BLaER1 treated with 17β-estradiol and CSF1 and Interleukin-3, amounts not matched to agents 10 nM and 100 nM (cell line): Measurements from ENCODE around the gene SYCE3.
A peak's percentile ranks its signal among the peaks of the same experiment; 100 is the strongest.

Source experiments
- H3K27ac ChIP-seq, 11 experiments: shearing (Covaris generic); formaldehyde crosslinking; 2 replicates each; pipeline ENCODE4 v1.8.1; 2022
- H3K27me3 ChIP-seq, 11 experiments: shearing (Covaris generic); formaldehyde crosslinking; 2 replicates each; pipeline ENCODE4 v1.8.1; 2022
- H3K36me3 ChIP-seq, 11 experiments: shearing (Covaris generic); formaldehyde crosslinking; 2 replicates each; pipeline ENCODE4 v1.8.1; 2022
- H3K4me1 ChIP-seq, 10 experiments: shearing (Covaris generic); formaldehyde crosslinking; 2 replicates each; pipeline ENCODE4 v1.8.1; 2022
- H3K4me2 ChIP-seq, 11 experiments: shearing (Covaris generic); formaldehyde crosslinking; 2 replicates each; pipeline ENCODE4 v1.8.1; 2022
- H3K4me3 ChIP-seq, 10 experiments: shearing (Covaris generic); formaldehyde crosslinking; 2 replicates each; pipeline ENCODE4 v1.8.1; 2022
- H3K9ac ChIP-seq, 11 experiments: shearing (Covaris generic); formaldehyde crosslinking; 2 replicates each; pipeline ENCODE4 v1.8.1; 2022
- H3K9me3 ChIP-seq, 11 experiments: shearing (Covaris generic); formaldehyde crosslinking; replicated peaks in 1 of 11; 2 replicates each; pipeline ENCODE4 v1.8.1; 2022
- H4K20me1 ChIP-seq, 11 experiments: shearing (Covaris generic); formaldehyde crosslinking; 2 replicates each; pipeline ENCODE4 v1.8.1; 2022
- Cebpa-rat ChIP-seq, 11 experiments: shearing (Covaris generic); IDR thresholded peaks; 2 replicates each; pipeline ENCODE4 v1.8.1; 2022

Gene SYCE3

DNA sequence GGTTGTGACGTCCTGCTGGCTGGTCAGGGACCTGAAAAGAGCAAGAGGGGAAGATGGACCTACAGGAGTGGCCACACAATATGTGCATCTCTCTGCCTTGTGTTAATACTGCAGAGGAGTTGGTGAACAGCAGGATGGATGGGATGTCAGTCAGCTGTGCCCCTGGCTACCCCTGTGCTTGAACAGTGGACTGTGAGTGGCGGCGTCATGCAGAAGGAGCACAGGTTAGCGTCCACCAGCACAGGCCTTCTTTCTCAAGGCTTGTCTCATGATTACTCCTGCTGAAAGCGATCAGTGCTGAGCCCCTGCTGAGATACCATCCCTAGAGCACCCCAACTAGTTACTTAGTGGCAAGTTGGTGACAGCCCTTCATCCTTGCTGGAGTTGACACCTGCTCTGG, 23.7 kb upstream of the SYCE3 start:
- peaks cover 0 to 5% (median 0%) of the 10 kb centered on the region in 11 experiments; a peak in 2 of 22 replicates for H3K9me3 ChIP-seq
- no peak overlapping the region for H3K9ac ChIP-seq
- peaks cover 0 to 5% (median 0%) of the 10 kb centered on the region in 11 experiments; a peak in 2 of 22 replicates for H4K20me1 ChIP-seq
- H3K27ac ChIP-seq: no peak overlapping the region
- no peaks in the 10 kb centered on the region for H3K27me3 ChIP-seq
- no peak overlapping the region for H3K4me3 ChIP-seq
- H3K4me2 ChIP-seq: no peak overlapping the region
- TF ChIP-seq Cebpa-rat (IDR thresholded peaks at IDR 0.05): no peak
- peaks cover 14 to 17% (median 15%) of the 10 kb centered on the region in 10 experiments for H3K4me1 ChIP-seq
- peaks cover 0 to 10% (median under 1%) of the 10 kb centered on the region in 11 experiments; a peak in 5 of 22 replicates for H3K36me3 ChIP-seq

DNA sequence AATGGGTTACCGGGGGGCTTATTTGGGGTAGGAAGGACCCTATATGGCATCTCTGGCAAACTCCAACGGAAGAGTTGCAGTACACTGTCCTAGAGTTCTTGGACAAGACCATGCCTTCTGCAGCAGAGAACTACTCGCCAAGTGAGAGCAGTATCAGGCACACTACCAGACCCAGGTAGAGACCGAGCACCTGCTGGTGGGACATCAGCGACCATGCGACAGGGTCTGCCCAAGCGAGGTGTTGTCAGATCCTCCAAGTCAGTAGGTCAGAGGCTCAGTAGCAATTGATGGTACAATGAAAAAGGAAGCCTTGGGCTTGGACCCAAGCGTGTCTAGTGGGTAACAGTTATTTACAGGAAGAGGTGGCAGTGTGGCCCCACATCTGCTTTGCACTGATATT, 23.1 kb upstream of the SYCE3 start:
- H3K4me2 ChIP-seq: no peak overlapping the region
- no peak overlapping the region for H3K4me3 ChIP-seq
- H4K20me1 ChIP-seq: peaks cover 0 to 10% (median 0%) of the 10 kb centered on the region in 11 experiments; a peak in 2 of 22 replicates
- no peaks in the 10 kb centered on the region for H3K27me3 ChIP-seq
- peaks cover 18 to 22% (median 21%) of the 10 kb centered on the region in 10 experiments for H3K4me1 ChIP-seq
- no peak overlapping the region; a peak in 1 of 22 replicates for H3K9ac ChIP-seq
- TF ChIP-seq Cebpa-rat (IDR thresholded peaks at IDR 0.05): no peak
- peaks cover 0 to 2% (median 0%) of the 10 kb centered on the region in 11 experiments; a peak in 2 of 22 replicates for H3K9me3 ChIP-seq
- no peak overlapping the region for H3K27ac ChIP-seq
- peaks cover 0 to 17% (median 6%) of the 10 kb centered on the region in 11 experiments; a peak in 14 of 22 replicates for H3K36me3 ChIP-seq

DNA sequence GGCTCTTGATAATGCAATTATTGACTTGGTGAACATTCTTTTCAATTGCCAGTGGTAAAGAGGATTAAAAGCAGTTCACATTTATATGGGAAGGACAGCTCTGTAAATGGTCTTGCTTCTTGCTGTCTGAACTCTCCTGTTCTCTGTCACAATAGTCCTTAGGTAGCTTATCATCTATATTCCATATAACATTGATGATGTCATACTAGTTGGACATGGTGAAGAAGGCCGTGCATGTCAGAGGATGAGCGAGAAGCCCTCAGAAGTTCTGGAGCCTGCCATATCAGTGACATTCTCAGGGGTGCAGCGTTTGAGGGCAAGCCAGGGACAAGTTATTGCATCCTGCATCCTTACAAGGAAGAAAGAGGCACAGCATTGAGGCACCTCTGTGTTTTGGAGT, 22.5 kb upstream of the SYCE3 start:
- H3K4me1 ChIP-seq: peaks cover 18 to 26% (median 25%) of the 10 kb centered on the region in 10 experiments
- no peak overlapping the region for H3K4me2 ChIP-seq
- no peak for TF ChIP-seq Cebpa-rat (IDR thresholded peaks at IDR 0.05)
- no peak overlapping the region for H3K27ac ChIP-seq
- no peak overlapping the region; a peak in 1 of 22 replicates for H3K9ac ChIP-seq
- H4K20me1 ChIP-seq: peaks cover 0 to 10% (median 0%) of the 10 kb centered on the region in 11 experiments; a peak in 3 of 22 replicates
- H3K4me3 ChIP-seq: no peak overlapping the region
- peaks cover 3 to 22% (median 11%) of the 10 kb centered on the region in 11 experiments; a peak in 17 of 22 replicates for H3K36me3 ChIP-seq
- H3K9me3 ChIP-seq: no peaks in the 10 kb centered on the region
- H3K27me3 ChIP-seq: no peaks in the 10 kb centered on the region

DNA sequence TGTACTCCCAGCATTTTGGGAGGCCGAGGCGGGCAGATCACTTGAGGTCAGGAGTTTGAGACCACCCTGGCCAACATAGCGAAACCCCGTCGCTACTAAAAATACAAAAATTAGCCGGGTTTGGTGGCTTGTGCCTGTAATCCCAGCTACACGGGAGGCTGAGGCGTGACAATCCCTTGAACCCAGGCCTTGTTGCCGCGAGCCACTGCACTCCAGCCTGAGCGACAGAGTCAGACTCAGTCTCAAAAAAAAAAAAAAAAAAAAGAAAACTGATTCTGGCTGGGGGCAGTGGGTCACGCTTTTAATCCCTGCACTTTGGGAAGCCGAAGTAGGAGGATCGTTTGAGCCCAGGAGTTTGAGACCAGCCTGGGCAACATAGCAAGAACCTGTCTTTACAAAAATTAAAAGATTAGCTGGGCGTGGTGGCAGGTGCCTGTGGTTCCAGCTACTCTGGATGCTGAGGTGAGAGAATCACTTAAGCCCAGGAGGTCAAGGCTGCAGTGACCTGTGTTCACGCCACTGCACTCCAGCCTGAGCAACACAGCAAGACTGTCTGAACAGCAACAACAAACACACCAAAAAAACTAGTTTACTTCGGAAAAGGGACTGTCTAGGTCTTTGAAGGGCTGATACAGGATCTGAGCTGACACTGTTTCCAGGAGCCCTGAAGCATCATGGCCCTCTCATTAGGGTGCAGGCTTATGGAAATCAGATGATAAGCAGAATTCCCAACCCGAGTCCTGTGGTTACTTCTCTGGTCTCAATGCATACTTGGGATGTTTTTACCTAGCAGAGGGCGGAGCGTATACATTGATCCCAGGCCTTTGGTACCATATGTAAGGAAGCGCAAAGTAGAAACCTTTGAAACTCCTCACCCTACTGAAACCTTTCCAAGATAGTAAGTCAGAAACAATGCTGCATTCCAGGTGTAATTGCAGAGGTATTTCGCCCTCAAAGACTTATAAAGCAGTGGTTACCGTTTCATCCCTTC, 21.7 kb upstream of the SYCE3 start:
- peaks cover 0 to 10% (median 0%) of the 10 kb centered on the region in 11 experiments; a peak in 3 of 22 replicates for H4K20me1 ChIP-seq
- H3K4me3 ChIP-seq: peak overlapping the region in 5 of 10 experiments; percentile 69 to 79 (median 79); a peak in 7 of 20 replicates
- peaks cover 18 to 33% (median 26%) of the 10 kb centered on the region in 10 experiments for H3K4me1 ChIP-seq
- H3K9ac ChIP-seq: peak overlapping the region; percentile 88 to 98 (median 97); a peak in 17 of 22 replicates
- H3K9me3 ChIP-seq: no peaks in the 10 kb centered on the region
- peaks cover 9 to 31% (median 20%) of the 10 kb centered on the region in 11 experiments; a peak in 20 of 22 replicates for H3K36me3 ChIP-seq
- H3K4me2 ChIP-seq: peak overlapping the region; percentile 88 to 98 (median 95); a peak in 21 of 22 replicates
- H3K27ac ChIP-seq: no peak overlapping the region
- TF ChIP-seq Cebpa-rat (IDR thresholded peaks at IDR 0.05): no peak
- H3K27me3 ChIP-seq: no peaks in the 10 kb centered on the region

DNA sequence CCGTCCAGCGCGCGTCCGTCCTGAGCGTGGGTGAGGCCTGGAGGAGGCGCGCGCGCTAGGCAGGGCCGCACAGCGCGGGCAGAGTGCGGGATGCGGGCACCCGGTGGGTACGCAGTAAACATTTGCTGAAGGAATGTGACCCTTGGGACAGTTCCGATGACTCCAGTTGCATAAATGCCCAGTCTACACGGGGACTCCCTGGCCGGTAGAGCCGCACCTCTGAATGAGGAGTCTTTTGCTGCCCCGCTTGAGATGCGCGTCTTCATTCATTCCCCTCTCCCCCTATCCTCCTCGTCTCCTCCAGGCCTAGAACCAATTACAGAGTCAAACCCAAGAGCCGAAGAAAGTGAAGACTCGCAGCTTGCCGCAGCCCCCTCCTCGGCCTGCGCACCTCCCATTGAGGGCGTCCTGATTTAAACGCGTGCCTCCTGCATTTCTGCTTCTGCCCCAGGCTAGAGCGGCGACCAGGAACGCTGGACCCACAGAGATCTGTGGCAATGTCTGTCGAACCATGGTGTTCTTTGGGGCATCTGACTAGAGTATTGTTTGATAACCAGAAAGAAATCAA, 20.7 kb upstream of the SYCE3 start:
- H3K9ac ChIP-seq: peak overlapping the region; percentile 88 to 98 (median 97)
- no peaks in the 10 kb centered on the region for H3K27me3 ChIP-seq
- H3K4me3 ChIP-seq: peak overlapping the region; percentile 69 to 79 (median 78)
- peak overlapping the region; percentile 88 to 98 (median 95) for H3K4me2 ChIP-seq
- H3K27ac ChIP-seq: peak overlapping the region; percentile 89 to 98 (median 97); a peak in 21 of 22 replicates
- peaks cover 20 to 41% (median 29%) of the 10 kb centered on the region in 11 experiments; a peak in 21 of 22 replicates for H3K36me3 ChIP-seq
- no peak for TF ChIP-seq Cebpa-rat (IDR thresholded peaks at IDR 0.05)
- H3K4me1 ChIP-seq: peaks cover 18 to 42% (median 29%) of the 10 kb centered on the region in 10 experiments
- peaks cover 0 to 10% (median 0%) of the 10 kb centered on the region in 11 experiments; a peak in 3 of 22 replicates for H4K20me1 ChIP-seq
- H3K9me3 ChIP-seq: no peaks in the 10 kb centered on the region

DNA sequence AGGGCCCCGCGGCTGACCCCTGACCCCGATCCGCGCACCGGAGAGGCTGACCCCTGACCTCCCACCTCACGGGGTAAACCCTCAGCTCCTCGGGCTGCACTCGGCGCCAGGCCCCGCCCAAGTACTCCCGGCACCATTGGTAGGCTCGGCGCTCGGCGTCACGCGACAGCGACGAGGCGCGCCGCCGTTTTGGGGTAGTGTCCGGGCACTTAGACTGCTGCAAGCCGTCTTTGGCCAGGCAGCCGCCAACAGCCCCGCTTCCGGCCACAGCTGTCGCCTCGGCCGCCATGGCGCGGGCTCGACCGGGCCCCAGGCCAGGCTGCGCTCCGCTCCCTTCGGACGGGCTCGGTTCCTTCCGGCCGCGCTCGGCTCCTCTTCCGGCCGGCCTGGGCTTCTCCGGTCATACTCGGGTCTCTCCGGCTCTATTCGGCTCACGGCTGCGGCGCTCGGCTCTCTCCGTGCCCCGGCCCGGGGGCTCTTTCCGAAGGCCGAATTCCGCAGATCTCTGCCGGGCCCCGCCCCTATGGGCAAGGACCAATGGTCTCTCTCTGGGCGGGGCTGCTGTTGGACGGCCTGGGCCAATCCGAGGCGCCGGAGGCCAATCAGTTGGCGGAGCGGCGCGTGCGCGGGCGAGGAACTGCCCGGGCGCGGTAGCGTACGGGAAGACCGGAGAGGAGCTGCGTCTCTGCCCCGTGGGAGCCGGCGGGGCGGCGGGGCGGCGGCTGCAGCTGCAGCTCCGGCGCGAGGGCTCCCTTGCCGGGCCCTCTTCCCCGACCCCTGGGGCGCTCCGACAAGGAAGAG, 20.0 kb upstream of the SYCE3 start, which contains the start of gene CHKB:
TSS of gene CHKB (minus strand) at position 357 of the 801 bp plus-strand sequence. CDS start at position 289, 68 bp downstream.
- no peaks in the 10 kb centered on the region for H3K9me3 ChIP-seq
- peaks cover 18 to 46% (median 30%) of the 10 kb centered on the region in 10 experiments for H3K4me1 ChIP-seq
- peak within 1 kb of the TSS; percentile 89 to 98 (median 97) for H3K27ac ChIP-seq
- no peaks in the 10 kb centered on the region for H3K27me3 ChIP-seq
- H4K20me1 ChIP-seq: peaks cover 0 to 10% (median 0%) of the 10 kb centered on the region in 11 experiments; a peak in 3 of 22 replicates
- H3K9ac ChIP-seq: peak within 1 kb of the TSS; percentile 88 to 98 (median 97)
- peaks cover 20 to 45% (median 31%) of the 10 kb centered on the region in 11 experiments; a peak in 21 of 22 replicates for H3K36me3 ChIP-seq
- no peak for TF ChIP-seq Cebpa-rat (IDR thresholded peaks at IDR 0.05)
- H3K4me2 ChIP-seq: peak within 1 kb of the TSS; percentile 92 to 98 (median 96)
- H3K4me3 ChIP-seq: peak within 1 kb of the TSS; percentile 69 to 79 (median 78)

DNA sequence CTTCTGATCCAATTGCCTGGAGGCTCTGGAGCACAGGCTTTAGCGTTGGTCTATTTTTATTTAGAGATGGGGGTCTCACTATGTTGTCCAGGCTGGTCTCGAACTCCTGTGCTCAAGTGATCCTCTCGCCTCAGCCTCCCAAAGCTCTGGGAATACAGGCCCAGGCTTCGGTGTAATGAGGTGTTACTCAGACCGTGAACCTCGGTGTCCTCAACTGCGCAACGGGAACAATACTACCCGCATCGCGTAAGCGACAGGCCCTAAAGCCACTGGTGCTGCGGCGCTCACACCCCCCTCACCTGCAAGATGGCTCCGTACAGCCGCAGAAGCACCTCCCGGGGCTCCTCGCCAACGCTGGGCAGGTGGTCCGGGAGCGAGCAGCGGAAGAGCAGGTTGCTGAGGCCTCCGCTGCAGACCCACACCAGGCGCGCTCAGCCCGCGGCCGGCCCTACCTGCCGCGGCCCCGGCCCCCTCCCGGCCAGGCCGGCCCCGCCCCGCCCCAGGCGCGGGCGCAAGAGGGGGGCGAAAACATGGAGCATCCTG, 19.3 kb upstream of the SYCE3 start:
- Histone ChIP-seq H3K4me3 (peak overlapping the region; percentile 69 to 79 (median 78)), H3K27ac (peak overlapping the region; percentile 89 to 98 (median 97)), H3K4me1 (peaks cover 18 to 53% (median 32%) of the 10 kb centered on the region in 10 experiments), H3K9ac (peak overlapping the region; percentile 88 to 98 (median 97)), H3K27me3 (no peaks in the 10 kb centered on the region), H4K20me1 (peaks cover 0 to 10% (median 0%) of the 10 kb centered on the region in 11 experiments; a peak in 5 of 22 replicates), H3K36me3 (peaks cover 22 to 52% (median 35%) of the 10 kb centered on the region in 11 experiments; a peak in 21 of 22 replicates), H3K4me2 (peak overlapping the region; percentile 86 to 98 (median 96)), H3K9me3 (no peaks in the 10 kb centered on the region)
- no peak for TF ChIP-seq Cebpa-rat (IDR thresholded peaks at IDR 0.05)
